ENCODE results near the gene TBKBP1.

Gene TBKBP1

GRCh38 chr17:47711366-47712099, 17.6 kb downstream of the TBKBP1 start:
- no peak overlapping the region for H3K14ac ChIP-seq (ENCODE audit: low read length)
- no peak overlapping the region for H3K27ac ChIP-seq (ENCODE audit: low read depth, low read length)
- no peak overlapping the region for H2AFZ ChIP-seq (ENCODE audit: insufficient read depth, low read length, poor library complexity)
- H3K4me2 ChIP-seq (ENCODE audit: low read length) = no peak overlapping the region
- no peaks in the 10 kb centered on the region for H3K79me2 ChIP-seq (ENCODE audit: control insufficient read depth, insufficient read depth, low read length, poor library complexity)
- H4K12ac ChIP-seq (ENCODE audit: low read depth, low read length) = no peak overlapping the region
- no CpG with 5 or more reads among the region's 15 CpGs for WGBS (ENCODE audit: extremely low coverage, insufficient coverage, insufficient read length)
- H3K4me1 ChIP-seq (ENCODE audit: control insufficient read depth in 1 of 2, insufficient read depth in 2 of 2, low read length in 2 of 2) = no peaks in the 10 kb centered on the region
- no peak overlapping the region for H3K23ac ChIP-seq (ENCODE audit: low read length)
- H3K4me3 ChIP-seq (ENCODE audit: low read depth, low read length) = no peak overlapping the region
- H3K9me3 ChIP-seq (ENCODE audit: insufficient read depth, low read depth, low read length) = no peaks in the 10 kb centered on the region
- H3K4ac ChIP-seq (ENCODE audit: low read depth, low read length) = no peak overlapping the region
- H3K9ac ChIP-seq (ENCODE audit: low read length) = no peak overlapping the region
- H3K27me3 ChIP-seq (ENCODE audit: insufficient read depth, low read length) = no peaks in the 10 kb centered on the region
- H2BK5ac ChIP-seq (ENCODE audit: low read depth, low read length, poor library complexity) = no peak overlapping the region
- H2AK5ac ChIP-seq (ENCODE audit: low read length) = no peak overlapping the region
- H4K8ac ChIP-seq (ENCODE audit: low read depth, low read length) = no peak overlapping the region
- DNase-seq = no peak
- H3K79me1 ChIP-seq (ENCODE audit: low read length) = no peaks in the 10 kb centered on the region
- H2BK120ac ChIP-seq (ENCODE audit: insufficient read depth, low read length, poor library complexity) = no peak overlapping the region
- no peak overlapping the region for H2BK12ac ChIP-seq (ENCODE audit: low read length)
- H3K36me3 ChIP-seq (ENCODE audit: control insufficient read depth in 1 of 2, insufficient read depth in 2 of 2, low read length in 2 of 2) = peaks cover 3 to 7% of the 10 kb centered on the region in 2 experiments
- H4K91ac ChIP-seq (ENCODE audit: low read depth, low read length) = no peak overlapping the region
- H3K18ac ChIP-seq (ENCODE audit: low read length) = no peak overlapping the region

- Histone ChIP-seq H4K91ac (ENCODE audit: low read depth, low read length) (no peak overlapping the region), H3K27ac (ENCODE audit: low read depth, low read length) (no peak overlapping the region), H3K9me3 (ENCODE audit: insufficient read depth, low read depth, low read length) (no peaks in the 10 kb centered on the region), H3K4me1 (ENCODE audit: control insufficient read depth in 1 of 2, insufficient read depth in 2 of 2, low read length in 2 of 2) (no peaks in the 10 kb centered on the region), H3K4ac (ENCODE audit: low read depth, low read length) (no peak overlapping the region), H2BK5ac (ENCODE audit: low read depth, low read length, poor library complexity) (no peak overlapping the region), H3K36me3 (ENCODE audit: control insufficient read depth in 1 of 2, insufficient read depth in 2 of 2, low read length in 2 of 2) (peaks cover 3 to 7% of the 10 kb centered on the region in 2 experiments), H2BK120ac (ENCODE audit: insufficient read depth, low read length, poor library complexity) (no peak overlapping the region), H4K12ac (ENCODE audit: low read depth, low read length) (no peak overlapping the region), H2AK5ac (ENCODE audit: low read length) (no peak overlapping the region), H4K8ac (ENCODE audit: low read depth, low read length) (no peak overlapping the region), H2AFZ (ENCODE audit: insufficient read depth, low read length, poor library complexity) (no peak overlapping the region), H3K79me2 (ENCODE audit: control insufficient read depth, insufficient read depth, low read length, poor library complexity) (no peaks in the 10 kb centered on the region), H3K9ac (ENCODE audit: low read length) (no peak overlapping the region), H2BK12ac (ENCODE audit: low read length) (no peak overlapping the region), H3K27me3 (ENCODE audit: insufficient read depth, low read length) (no peaks in the 10 kb centered on the region), H3K4me2 (ENCODE audit: low read length) (no peak overlapping the region), H3K18ac (ENCODE audit: low read length) (no peak overlapping the region), H3K23ac (ENCODE audit: low read length) (no peak overlapping the region), H3K14ac (ENCODE audit: low read length) (no peak overlapping the region), H3K79me1 (ENCODE audit: low read length) (no peaks in the 10 kb centered on the region), H3K4me3 (ENCODE audit: low read depth, low read length) (no peak overlapping the region)
- DNase-seq = no peak
- no CpG with 5 or more reads among the region's 5 CpGs for WGBS (ENCODE audit: extremely low coverage, insufficient coverage, insufficient read length)
These were observed 18.5 kb downstream of the TBKBP1 start for GRCh38 chr17:47712330-47713023.

DNA sequence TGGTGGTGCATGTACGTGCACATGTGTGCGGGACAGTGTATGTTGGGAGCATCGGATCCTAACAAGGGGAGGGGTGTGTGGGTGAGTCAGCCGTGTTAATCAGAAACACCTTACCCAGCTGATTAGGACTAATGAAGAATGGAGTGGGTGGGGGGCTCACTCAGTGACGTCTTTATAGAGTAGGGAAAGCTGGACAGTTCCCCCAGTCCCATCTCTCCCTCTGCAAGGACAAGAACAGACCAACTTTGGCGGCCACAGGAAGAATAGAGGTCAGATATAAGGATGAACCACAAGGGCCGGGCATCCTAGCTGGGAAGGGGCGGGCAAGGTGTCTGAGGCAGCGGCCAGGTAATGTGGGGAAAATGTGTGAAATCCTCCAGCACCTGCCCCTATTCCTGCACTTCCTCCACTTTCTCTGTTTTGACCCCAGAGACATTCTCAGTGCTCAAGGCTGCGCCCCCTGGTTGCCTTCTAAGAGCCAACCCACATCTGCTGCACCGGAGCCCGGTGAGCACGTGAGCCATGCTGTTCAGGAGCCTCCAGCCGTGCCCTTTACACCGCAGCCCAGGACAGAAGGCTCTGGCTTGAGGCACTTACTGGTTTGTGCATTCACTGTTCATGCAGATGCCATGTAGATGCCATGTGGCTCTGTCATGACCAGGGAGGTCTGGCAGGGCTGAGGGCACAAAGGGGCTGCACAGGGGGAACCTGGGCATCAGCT, 20.2 kb downstream of the TBKBP1 start:
- no peak overlapping the region for H4K8ac ChIP-seq (ENCODE audit: low read depth, low read length)
- H3K14ac ChIP-seq (ENCODE audit: low read length) = no peak overlapping the region
- no peak overlapping the region for H2AFZ ChIP-seq (ENCODE audit: insufficient read depth, low read length, poor library complexity)
- DNase-seq = no peak
- H3K36me3 ChIP-seq (ENCODE audit: control insufficient read depth in 1 of 2, insufficient read depth in 2 of 2, low read length in 2 of 2) = peaks cover 3 to 5% of the 10 kb centered on the region in 2 experiments
- H3K4ac ChIP-seq (ENCODE audit: low read depth, low read length) = no peak overlapping the region
- H3K9me3 ChIP-seq (ENCODE audit: insufficient read depth, low read depth, low read length) = no peaks in the 10 kb centered on the region
- no peak overlapping the region for H3K18ac ChIP-seq (ENCODE audit: low read length)
- no peak overlapping the region for H3K27ac ChIP-seq (ENCODE audit: low read depth, low read length)
- H4K91ac ChIP-seq (ENCODE audit: low read depth, low read length) = no peak overlapping the region
- no peak overlapping the region for H3K4me2 ChIP-seq (ENCODE audit: low read length)
- H3K23ac ChIP-seq (ENCODE audit: low read length) = no peak overlapping the region
- H4K12ac ChIP-seq (ENCODE audit: low read depth, low read length) = no peak overlapping the region
- no peaks in the 10 kb centered on the region for H3K27me3 ChIP-seq (ENCODE audit: insufficient read depth, low read length)
- H3K79me1 ChIP-seq (ENCODE audit: low read length) = no peaks in the 10 kb centered on the region
- H3K4me1 ChIP-seq (ENCODE audit: control insufficient read depth in 1 of 2, insufficient read depth in 2 of 2, low read length in 2 of 2) = no peaks in the 10 kb centered on the region
- H2BK5ac ChIP-seq (ENCODE audit: low read depth, low read length, poor library complexity) = no peak overlapping the region
- no peak overlapping the region for H3K9ac ChIP-seq (ENCODE audit: low read length)
- H3K4me3 ChIP-seq (ENCODE audit: low read depth, low read length) = no peak overlapping the region
- no peak overlapping the region for H2BK12ac ChIP-seq (ENCODE audit: low read length)
- H3K79me2 ChIP-seq (ENCODE audit: control insufficient read depth, insufficient read depth, low read length, poor library complexity) = no peaks in the 10 kb centered on the region
- H2AK5ac ChIP-seq (ENCODE audit: low read length) = no peak overlapping the region
- WGBS (ENCODE audit: extremely low coverage, insufficient coverage, insufficient read length) = no CpG with 5 or more reads among the region's 15 CpGs
- no peak overlapping the region for H2BK120ac ChIP-seq (ENCODE audit: insufficient read depth, low read length, poor library complexity)

- no peak for DNase-seq
- WGBS (ENCODE audit: extremely low coverage, insufficient coverage, insufficient read length) = no CpG with 5 or more reads among the region's 6 CpGs
These were observed 20.9 kb downstream of the TBKBP1 start for GRCh38 chr17:47714773-47715396.

More at GRCh38 chr17:47714773-47715396, 20.9 kb downstream of the TBKBP1 start:
- H3K4me2 ChIP-seq (ENCODE audit: low read length) = no peak overlapping the region
- H4K8ac ChIP-seq (ENCODE audit: low read depth, low read length) = no peak overlapping the region
- no peak overlapping the region for H2AK5ac ChIP-seq (ENCODE audit: low read length)
- H3K9me3 ChIP-seq (ENCODE audit: insufficient read depth, low read depth, low read length) = no peaks in the 10 kb centered on the region
- no peak overlapping the region for H2BK120ac ChIP-seq (ENCODE audit: insufficient read depth, low read length, poor library complexity)
- H3K4me3 ChIP-seq (ENCODE audit: low read depth, low read length) = no peak overlapping the region
- H3K4me1 ChIP-seq (ENCODE audit: control insufficient read depth in 1 of 2, insufficient read depth in 2 of 2, low read length in 2 of 2) = no peaks in the 10 kb centered on the region
- H4K12ac ChIP-seq (ENCODE audit: low read depth, low read length) = no peak overlapping the region
- H3K14ac ChIP-seq (ENCODE audit: low read length) = no peak overlapping the region
- no peak overlapping the region for H3K4ac ChIP-seq (ENCODE audit: low read depth, low read length)
- no peak overlapping the region for H2BK12ac ChIP-seq (ENCODE audit: low read length)
- H2BK5ac ChIP-seq (ENCODE audit: low read depth, low read length, poor library complexity) = no peak overlapping the region
- H2AFZ ChIP-seq (ENCODE audit: insufficient read depth, low read length, poor library complexity) = no peak overlapping the region
- H3K36me3 ChIP-seq (ENCODE audit: control insufficient read depth in 1 of 2, insufficient read depth in 2 of 2, low read length in 2 of 2) = peaks cover 3% of the 10 kb centered on the region in 2 experiments
- no peak overlapping the region for H4K91ac ChIP-seq (ENCODE audit: low read depth, low read length)
- H3K79me2 ChIP-seq (ENCODE audit: control insufficient read depth, insufficient read depth, low read length, poor library complexity) = no peaks in the 10 kb centered on the region
- H3K27ac ChIP-seq (ENCODE audit: low read depth, low read length) = no peak overlapping the region
- no peaks in the 10 kb centered on the region for H3K27me3 ChIP-seq (ENCODE audit: insufficient read depth, low read length)
- no peaks in the 10 kb centered on the region for H3K79me1 ChIP-seq (ENCODE audit: low read length)
- no peak overlapping the region for H3K23ac ChIP-seq (ENCODE audit: low read length)
- H3K18ac ChIP-seq (ENCODE audit: low read length) = no peak overlapping the region
- no peak overlapping the region for H3K9ac ChIP-seq (ENCODE audit: low read length)
